Suprapubic skin (tissue), 3 donors: Measurements from ENCODE around the gene CFAP74.

Experiments
- POLR2A ChIP-seq, 2 donors: fragments of 450-650 bp; IDR thresholded peaks; one replicate each; pipeline ENCODE4 v1.6.1; 2017; ENCODE audit warnings: antibody characterized with exemption in 2 of 2, mild to moderate bottlenecking in 2 of 2, moderate library complexity in 2 of 2
- TF ChIP-seq, protein P1 (sequence below), 2 donors: fragments of 200-600 bp in 1 of 2; fragments of 450-650 bp in 1 of 2; sonication (generic) in 1 of 2; IDR thresholded peaks; one replicate each; pipeline ENCODE4 v1.5.1; 2016 to 2019; ENCODE audit warnings: antibody characterized with exemption in 2 of 2, mild to moderate bottlenecking in 1 of 2, moderate library complexity in 1 of 2

DNA sequence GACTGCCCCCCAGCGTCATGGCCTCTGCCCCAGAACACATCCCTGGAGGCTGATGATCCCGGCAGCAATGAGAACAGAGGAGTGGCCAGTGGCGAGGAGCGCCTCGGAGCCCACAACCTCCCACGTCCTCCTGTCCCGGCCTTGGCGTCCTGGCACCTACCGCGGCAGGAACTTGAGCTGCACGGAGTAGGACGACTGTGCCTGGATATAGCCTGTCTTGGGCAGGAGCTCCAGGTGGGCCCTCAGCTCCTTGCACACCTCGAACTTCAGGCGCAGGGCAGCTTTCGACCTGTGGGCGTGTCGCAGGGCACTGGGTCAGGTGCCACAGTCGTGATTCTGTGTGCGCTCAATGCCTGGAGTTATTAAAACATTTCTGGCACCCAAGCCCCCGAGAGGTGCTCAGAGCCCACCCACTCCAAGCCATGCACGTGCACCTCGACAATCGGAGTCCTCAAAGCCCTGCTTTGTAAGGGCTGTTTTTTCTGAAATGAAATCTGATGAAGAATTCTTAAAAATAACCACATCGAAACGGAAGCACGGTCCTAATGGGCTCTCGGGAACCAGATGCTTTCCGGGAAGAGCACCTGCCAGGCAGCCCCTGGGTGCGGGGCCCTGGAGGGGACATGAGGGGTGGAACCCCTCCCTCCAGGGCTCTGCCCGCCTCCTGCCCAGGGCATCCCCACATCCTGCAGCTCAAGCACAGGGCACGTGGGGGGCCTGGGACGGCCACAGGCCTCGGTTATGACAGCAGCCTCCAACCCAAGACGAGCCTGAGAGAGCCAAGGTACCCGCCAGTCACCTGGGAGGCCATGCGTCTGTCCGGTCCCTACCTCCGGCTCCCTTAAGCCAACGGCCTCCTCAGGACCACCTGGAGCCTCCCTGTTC is 61.5 kb downstream of the CFAP74 start:
- TF ChIP-seq, protein P1, sequence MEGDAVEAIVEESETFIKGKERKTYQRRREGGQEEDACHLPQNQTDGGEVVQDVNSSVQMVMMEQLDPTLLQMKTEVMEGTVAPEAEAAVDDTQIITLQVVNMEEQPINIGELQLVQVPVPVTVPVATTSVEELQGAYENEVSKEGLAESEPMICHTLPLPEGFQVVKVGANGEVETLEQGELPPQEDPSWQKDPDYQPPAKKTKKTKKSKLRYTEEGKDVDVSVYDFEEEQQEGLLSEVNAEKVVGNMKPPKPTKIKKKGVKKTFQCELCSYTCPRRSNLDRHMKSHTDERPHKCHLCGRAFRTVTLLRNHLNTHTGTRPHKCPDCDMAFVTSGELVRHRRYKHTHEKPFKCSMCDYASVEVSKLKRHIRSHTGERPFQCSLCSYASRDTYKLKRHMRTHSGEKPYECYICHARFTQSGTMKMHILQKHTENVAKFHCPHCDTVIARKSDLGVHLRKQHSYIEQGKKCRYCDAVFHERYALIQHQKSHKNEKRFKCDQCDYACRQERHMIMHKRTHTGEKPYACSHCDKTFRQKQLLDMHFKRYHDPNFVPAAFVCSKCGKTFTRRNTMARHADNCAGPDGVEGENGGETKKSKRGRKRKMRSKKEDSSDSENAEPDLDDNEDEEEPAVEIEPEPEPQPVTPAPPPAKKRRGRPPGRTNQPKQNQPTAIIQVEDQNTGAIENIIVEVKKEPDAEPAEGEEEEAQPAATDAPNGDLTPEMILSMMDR (IDR thresholded peaks at IDR 0.05): no peak
- TF ChIP-seq POLR2A (IDR thresholded peaks at IDR 0.05): no peak
